Bronchial epithelial cell (primary cell): Measurements from ENCODE around the gene NFASC. TPM values are rescaled to one million over a fixed set of nuclear protein-coding genes. Genes with fewer than 3 reads are reported as not detected.

Experiments used
- DNase-seq: peaks from one replicate; pipeline ENCODE4 v3.0.0-alpha.2; 2010; ENCODE audit warnings: low read depth
- FAIRE-seq: peaks from 2 replicates; lab custom pipeline; 2011; peaks lifted over from hg19 to GRCh38; lab: Jason Lieb, UNC
- H3K27me3 ChIP-seq: 2 replicates; pipeline ENCODE4 v1.5.1; 2011; ENCODE audit warnings: low read length; ENCODE audit not compliant: control insufficient read depth, insufficient read depth
- H3K36me3 ChIP-seq: 2 replicates; pipeline ENCODE4 v1.5.1; 2011; ENCODE audit warnings: low read length; ENCODE audit not compliant: control insufficient read depth, insufficient read depth
- H3K4me3 ChIP-seq: 2 replicates; pipeline ENCODE4 v1.5.1; 2011; ENCODE audit warnings: mild to moderate bottlenecking, low read depth, low read length, control low read depth
- total RNA-seq: library from RNA; depleted of rRNA; stranded (reverse); fragments of >200 nt; gene quantifications from 2 replicates; pipeline ENCODE4 v1.2.1, GENCODE V29; 2014
- TF ChIP-seq, protein P1 (sequence below): IDR thresholded peaks from 2 replicates; pipeline ENCODE4 v1.5.1; 2011; ENCODE audit warnings: mild to moderate bottlenecking, moderate library complexity, low read length, control low read depth, inconsistent platforms; ENCODE audit not compliant: insufficient read depth, severe bottlenecking

The NFASC gene
- total RNA-seq, 1 donor from 2014 or later = 0.53 TPM

DNA sequence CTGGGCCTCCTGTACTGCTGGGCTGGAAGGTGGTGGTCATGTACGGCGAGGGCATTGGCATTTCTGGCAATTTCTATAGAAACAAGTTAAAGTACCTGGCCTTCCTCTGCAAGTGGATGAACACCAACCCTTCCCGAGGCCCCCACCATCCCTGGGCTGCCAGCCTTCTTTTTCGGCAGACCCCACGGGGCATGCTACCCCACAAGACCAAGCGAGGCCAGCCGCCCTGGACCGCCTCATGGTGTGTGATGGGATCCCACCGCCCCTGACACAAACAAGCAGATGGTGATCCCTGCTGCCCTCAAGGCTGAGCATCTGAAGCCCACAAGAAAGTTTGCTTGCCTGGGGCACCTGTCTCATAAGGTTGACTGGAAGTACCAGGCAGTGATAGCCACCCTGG lies 76.0 kb downstream of the NFASC start:
- DNase-seq = no peak
- no peaks in the 10 kb centered on the region for H3K36me3 ChIP-seq
- peaks cover 2% of the 10 kb centered on the region for H3K27me3 ChIP-seq
- no peak for FAIRE-seq
- no peak overlapping the region for H3K4me3 ChIP-seq
- TF ChIP-seq, protein P1, sequence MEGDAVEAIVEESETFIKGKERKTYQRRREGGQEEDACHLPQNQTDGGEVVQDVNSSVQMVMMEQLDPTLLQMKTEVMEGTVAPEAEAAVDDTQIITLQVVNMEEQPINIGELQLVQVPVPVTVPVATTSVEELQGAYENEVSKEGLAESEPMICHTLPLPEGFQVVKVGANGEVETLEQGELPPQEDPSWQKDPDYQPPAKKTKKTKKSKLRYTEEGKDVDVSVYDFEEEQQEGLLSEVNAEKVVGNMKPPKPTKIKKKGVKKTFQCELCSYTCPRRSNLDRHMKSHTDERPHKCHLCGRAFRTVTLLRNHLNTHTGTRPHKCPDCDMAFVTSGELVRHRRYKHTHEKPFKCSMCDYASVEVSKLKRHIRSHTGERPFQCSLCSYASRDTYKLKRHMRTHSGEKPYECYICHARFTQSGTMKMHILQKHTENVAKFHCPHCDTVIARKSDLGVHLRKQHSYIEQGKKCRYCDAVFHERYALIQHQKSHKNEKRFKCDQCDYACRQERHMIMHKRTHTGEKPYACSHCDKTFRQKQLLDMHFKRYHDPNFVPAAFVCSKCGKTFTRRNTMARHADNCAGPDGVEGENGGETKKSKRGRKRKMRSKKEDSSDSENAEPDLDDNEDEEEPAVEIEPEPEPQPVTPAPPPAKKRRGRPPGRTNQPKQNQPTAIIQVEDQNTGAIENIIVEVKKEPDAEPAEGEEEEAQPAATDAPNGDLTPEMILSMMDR = no peak

DNA sequence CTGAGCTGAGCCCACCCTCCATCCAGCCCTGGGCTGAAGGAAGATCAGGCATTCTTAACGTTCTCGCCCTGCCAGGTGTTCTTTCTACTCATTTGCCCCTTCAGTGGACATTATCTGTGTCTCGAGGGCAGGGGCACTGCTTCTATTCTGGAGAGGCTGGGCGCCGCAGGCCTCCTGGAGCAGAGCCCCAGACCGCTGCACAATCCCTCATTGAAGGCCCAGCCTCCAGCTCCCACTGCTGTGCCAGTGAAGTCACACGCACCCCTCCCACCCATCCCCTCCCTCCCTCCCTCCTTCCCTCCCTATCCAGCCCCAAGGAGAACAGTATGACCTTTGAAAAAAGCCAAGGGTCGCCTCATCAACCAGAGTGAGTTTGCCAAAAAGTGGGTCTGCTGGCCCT lies 76.7 kb downstream of the NFASC start:
- FAIRE-seq = no peak
- DNase-seq = no peak
- Histone ChIP-seq H3K36me3 (no peaks in the 10 kb centered on the region), H3K27me3 (peaks cover 2% of the 10 kb centered on the region), H3K4me3 (no peak overlapping the region)
- TF ChIP-seq, protein P1 = no peak

DNA sequence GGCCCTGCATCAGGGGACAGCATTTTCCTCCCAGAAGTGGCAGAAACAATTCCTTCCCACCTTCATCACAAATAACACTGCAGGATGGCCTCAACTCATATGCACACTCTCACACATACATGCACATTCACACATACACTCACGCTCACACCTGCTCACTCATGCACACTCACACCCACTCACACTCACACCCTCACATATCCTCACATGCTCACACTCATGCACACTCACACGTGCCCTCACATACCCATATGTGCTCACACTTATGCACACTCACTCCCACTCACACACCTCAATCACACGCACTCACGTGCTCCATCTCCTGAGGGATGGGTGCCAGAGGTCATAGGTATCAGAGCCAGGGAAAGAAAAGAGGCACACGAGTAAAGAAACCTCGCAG lies 77.1 kb downstream of the NFASC start:
- TF ChIP-seq, protein P1 = no peak
- no peaks in the 10 kb centered on the region for H3K36me3 ChIP-seq
- DNase-seq (no peak), FAIRE-seq (peak; percentile 90)
- H3K4me3 ChIP-seq = no peak overlapping the region
- H3K27me3 ChIP-seq = peaks cover 2% of the 10 kb centered on the region

DNA sequence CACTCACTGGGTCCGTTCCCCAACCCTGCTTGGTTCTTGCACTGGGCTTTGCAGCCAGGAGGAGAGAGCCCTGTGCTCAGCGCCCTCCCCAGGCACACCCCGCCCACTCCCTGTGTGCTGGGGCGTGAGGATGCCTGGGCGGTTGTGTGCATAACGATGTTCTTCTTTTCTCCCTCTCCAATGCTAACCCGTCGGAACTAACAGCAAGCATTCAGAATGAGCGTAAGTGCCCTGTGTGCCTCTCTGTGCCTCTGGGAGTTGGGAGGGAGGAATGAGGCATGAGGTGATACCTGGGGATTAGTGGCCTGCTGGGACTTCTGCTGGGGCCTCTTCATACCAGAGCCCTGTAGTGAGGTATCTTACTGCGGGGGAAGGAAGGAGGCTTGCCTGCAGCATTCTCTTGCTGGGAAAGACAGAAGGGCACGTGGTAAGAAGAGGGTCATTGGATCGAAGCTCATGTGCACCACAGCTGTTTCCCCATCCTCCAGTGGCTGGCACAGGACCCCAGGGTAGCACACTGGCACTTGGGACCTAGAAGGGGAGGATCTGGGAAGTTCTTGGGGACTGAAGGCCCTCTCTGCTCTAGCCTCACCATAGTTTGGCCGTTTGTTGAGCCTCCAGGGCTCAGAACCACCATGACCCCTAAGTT lies 79.8 kb downstream of the NFASC start:
- H3K36me3 ChIP-seq = no peaks in the 10 kb centered on the region
- peaks cover 2% of the 10 kb centered on the region for H3K27me3 ChIP-seq
- H3K4me3 ChIP-seq = no peak overlapping the region
- FAIRE-seq (peak; percentile 40), DNase-seq (no peak)
- TF ChIP-seq, protein P1 = no peak

DNA sequence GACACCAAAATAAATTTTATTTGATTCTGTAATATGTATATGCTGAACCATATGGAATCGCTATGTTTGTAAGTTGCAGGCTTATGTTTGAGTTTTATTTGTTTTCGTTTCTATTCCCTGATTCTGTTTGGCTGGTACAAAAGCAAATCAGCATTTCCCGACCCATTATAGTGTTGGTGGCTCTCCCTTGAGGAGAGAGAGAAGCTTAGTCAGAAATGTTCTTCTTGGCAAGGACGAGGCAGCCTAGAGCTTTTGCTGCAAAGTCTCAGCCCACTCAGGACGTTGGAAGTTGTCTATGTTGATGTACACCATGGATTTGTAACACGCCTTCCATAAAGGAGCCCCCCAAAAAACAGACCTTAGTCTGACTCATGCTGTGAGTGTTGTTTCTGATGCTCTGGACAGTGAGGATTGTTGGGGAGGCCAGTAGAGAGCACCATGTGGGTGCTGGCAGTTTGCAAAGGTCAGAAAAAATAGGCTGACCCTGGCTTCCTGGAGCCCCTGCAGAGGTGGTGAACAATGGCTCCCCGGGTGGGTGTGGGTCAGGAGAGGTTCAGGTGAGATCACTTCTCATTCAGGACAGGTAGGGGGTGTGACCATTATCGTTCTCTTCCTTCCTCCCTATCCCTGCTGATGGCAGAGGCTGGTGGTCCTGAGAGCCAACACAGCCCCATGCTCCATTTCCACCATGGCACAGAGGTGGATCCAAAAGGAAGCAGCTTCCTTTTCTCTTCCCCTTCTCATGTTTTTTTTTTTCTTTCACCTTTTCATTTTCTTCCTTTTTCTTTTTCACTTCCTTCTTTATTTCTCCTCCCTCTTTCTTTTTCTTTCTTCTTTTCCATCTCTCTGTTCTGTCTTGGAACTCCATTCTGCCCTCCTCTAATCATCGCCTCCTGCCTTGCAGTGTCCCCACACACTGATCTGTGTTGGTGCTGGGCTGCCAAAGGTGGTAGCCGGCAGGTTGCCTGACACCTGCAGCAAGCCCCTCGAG lies 88.0 kb downstream of the NFASC start:
- peak; percentile 43 for FAIRE-seq
- no peak for DNase-seq
- Histone ChIP-seq H3K36me3 (no peaks in the 10 kb centered on the region), H3K27me3 (no peaks in the 10 kb centered on the region), H3K4me3 (no peak overlapping the region)
- TF ChIP-seq, protein P1 = no peak
